H9 (cell line): Measurements from ENCODE around the gene SLC25A17. TPM values are rescaled to one million over a fixed set of nuclear protein-coding genes. Genes with fewer than 3 reads are reported as not detected.
A peak's percentile ranks its signal among the peaks of the same experiment; 100 is the strongest.

Source experiments
- DNase-seq: peaks from one replicate; pipeline ENCODE4 v3.0.0-alpha.2; 2017
- H2AFZ ChIP-seq: one replicate; pipeline ENCODE4 v1.6.1; 2013; ENCODE audit warnings: mild to moderate bottlenecking, low read length, control low read depth, moderate library complexity
- H2AK5ac ChIP-seq: 2 replicates; pipeline ENCODE4 v1.6.1; 2013; ENCODE audit warnings: low read length, control low read depth, mixed read lengths; ENCODE audit not compliant: insufficient read length
- H2BK120ac ChIP-seq: one replicate; pipeline ENCODE4 v1.6.1; 2013; ENCODE audit warnings: low read depth, mild to moderate bottlenecking, low read length, control low read depth, inconsistent platforms; ENCODE audit not compliant: poor library complexity, severe bottlenecking
- H2BK12ac ChIP-seq: 2 replicates; pipeline ENCODE4 v1.6.1; 2013; ENCODE audit warnings: low read length, control low read depth, mixed read lengths, low read depth; ENCODE audit not compliant: insufficient read length
- H2BK15ac ChIP-seq: 2 replicates; pipeline ENCODE4 v1.6.1; 2013; ENCODE audit warnings: low read depth, low read length, control low read depth
- H2BK20ac ChIP-seq: one replicate; pipeline ENCODE4 v1.6.1; 2013; ENCODE audit warnings: low read depth, mild to moderate bottlenecking, low read length, control low read depth, inconsistent platforms; ENCODE audit not compliant: poor library complexity, severe bottlenecking
- H2BK5ac ChIP-seq: 2 replicates; pipeline ENCODE4 v1.6.1; 2013; ENCODE audit warnings: low read length, control low read depth, mixed read lengths; ENCODE audit not compliant: insufficient read length
- H3K14ac ChIP-seq: 2 replicates; pipeline ENCODE4 v1.6.1; 2013; ENCODE audit warnings: low read length, control low read depth; ENCODE audit not compliant: insufficient read depth
- H3K18ac ChIP-seq: 2 replicates; pipeline ENCODE4 v1.6.1; 2013; ENCODE audit warnings: low read depth, mild to moderate bottlenecking, mixed read lengths, low read length, control low read depth; ENCODE audit not compliant: insufficient read length
- H3K23ac ChIP-seq: 2 replicates; pipeline ENCODE4 v1.6.1; 2013; ENCODE audit warnings: low read length, control low read depth, mixed read lengths, low read depth; ENCODE audit not compliant: insufficient read length
- H3K23me2 ChIP-seq: 2 replicates; pipeline ENCODE4 v1.6.1; 2013; ENCODE audit warnings: low read depth, mild to moderate bottlenecking, mixed read lengths, low read length, control low read depth; ENCODE audit not compliant: insufficient read length, poor library complexity, severe bottlenecking
- H3K27ac ChIP-seq: 2 replicates; pipeline ENCODE4 v1.5.1; 2013; ENCODE audit warnings: low read length, control low read depth, mixed read lengths, low read depth; ENCODE audit not compliant: insufficient read length
- H3K27me3 ChIP-seq: 2 replicates; pipeline ENCODE4 v1.6.1; 2013; ENCODE audit warnings: low read length, control low read depth, inconsistent platforms; ENCODE audit not compliant: insufficient read depth
- H3K4ac ChIP-seq: 2 replicates; pipeline ENCODE4 v1.6.1; 2013; ENCODE audit warnings: low read depth, mild to moderate bottlenecking, control low read depth, inconsistent platforms, low read length, moderate library complexity
- H3K4me1 ChIP-seq: 2 replicates; pipeline ENCODE4 v1.6.1; 2013; ENCODE audit warnings: low read length, control low read depth, inconsistent platforms; ENCODE audit not compliant: insufficient read depth
- H3K4me2 ChIP-seq: 2 replicates; pipeline ENCODE4 v1.6.1; 2013; ENCODE audit warnings: low read length, control low read depth, mixed read lengths; ENCODE audit not compliant: insufficient read length, insufficient read depth
- H3K56ac ChIP-seq: 2 replicates; pipeline ENCODE4 v1.6.1; 2013; ENCODE audit warnings: low read depth, mild to moderate bottlenecking, mixed read lengths, low read length, control low read depth; ENCODE audit not compliant: insufficient read length
- H3K79me1 ChIP-seq: 2 replicates; pipeline ENCODE4 v1.6.1; 2013; ENCODE audit warnings: low read depth, mild to moderate bottlenecking, moderate library complexity, low read length, control low read depth, inconsistent platforms; ENCODE audit not compliant: insufficient read depth, poor library complexity, severe bottlenecking
- H3K79me2 ChIP-seq: 2 replicates; pipeline ENCODE4 v1.6.1; 2013; ENCODE audit warnings: low read length, control low read depth, inconsistent platforms; ENCODE audit not compliant: insufficient read depth
- H3K9ac ChIP-seq: 2 replicates; pipeline ENCODE4 v1.6.1; 2013; ENCODE audit warnings: low read length, control low read depth, mixed read lengths; ENCODE audit not compliant: insufficient read length; ENCODE audit errors: extremely low read depth
- H3K9me3 ChIP-seq: one replicate; pipeline ENCODE4 v1.6.1; 2013; ENCODE audit warnings: low read depth, low read length, inconsistent platforms; ENCODE audit not compliant: control insufficient read depth
- H3T11ph ChIP-seq: one replicate; pipeline ENCODE4 v1.6.1; 2013; ENCODE audit warnings: mild to moderate bottlenecking, low read length, control low read depth, inconsistent platforms
- H4K20me1 ChIP-seq: one replicate; pipeline ENCODE4 v1.6.1; 2013; ENCODE audit not compliant: control insufficient read depth, insufficient read length, insufficient read depth
- H4K5ac ChIP-seq: 2 replicates; pipeline ENCODE4 v1.6.1; 2013; ENCODE audit warnings: low read depth, mild to moderate bottlenecking, mixed read lengths, low read length, control low read depth; ENCODE audit not compliant: insufficient read length
- H4K8ac ChIP-seq: replicated peaks from 2 replicates; pipeline ENCODE4 v1.6.1; 2013; ENCODE audit warnings: low read length, control low read depth, mixed read lengths, low read depth; ENCODE audit not compliant: insufficient read length
- H4K91ac ChIP-seq: 2 replicates; pipeline ENCODE4 v1.6.1; 2013; ENCODE audit warnings: low read depth, mild to moderate bottlenecking, moderate library complexity, mixed read lengths, low read length, control low read depth; ENCODE audit not compliant: insufficient read length
- H3K27ac Mint-ChIP-seq, 3 experiments: 2 replicates in 2 of 3; 3 replicates in 1 of 3; pipeline ENCODE4 v1.8.0; 2020 to 2021; ENCODE audit warnings: mixed read lengths in 3 of 3, mild to moderate bottlenecking in 1 of 3, moderate library complexity in 1 of 3
- H3K27me3 Mint-ChIP-seq: 2 replicates; pipeline ENCODE4 v1.8.0; 2021; ENCODE audit warnings: low read depth, mild to moderate bottlenecking, moderate library complexity, mixed read lengths
- H3K36me3 Mint-ChIP-seq, 3 experiments: 2 replicates in 2 of 3; 3 replicates in 1 of 3; pipeline ENCODE4 v1.8.0; 2020 to 2021; ENCODE audit warnings: low read depth in 3 of 3, mixed read lengths in 3 of 3; ENCODE audit not compliant: insufficient read depth in 1 of 3
- H3K4me1 Mint-ChIP-seq, 2 experiments: 2 replicates each; pipeline ENCODE4 v1.8.0; 2020; ENCODE audit warnings: mixed read lengths in 2 of 2
- H3K4me3 Mint-ChIP-seq, 2 experiments: 2 replicates in 1 of 2; 3 replicates in 1 of 2; pipeline ENCODE4 v1.8.0; 2020 to 2021; ENCODE audit warnings: mild to moderate bottlenecking in 2 of 2, mixed read lengths in 2 of 2, moderate library complexity in 1 of 2
- H3K9me3 Mint-ChIP-seq, 2 experiments: 2 replicates in 1 of 2; 3 replicates in 1 of 2; pipeline ENCODE4 v1.8.0; 2020; ENCODE audit warnings: mild to moderate bottlenecking in 2 of 2, mixed read lengths in 2 of 2, moderate library complexity in 1 of 2
- CTCF ChIP-seq: fragments of 200-600 bp; sonication (generic); conservative IDR thresholded peaks from 3 replicates; pipeline ENCODE4 v1.8.0; 2021; ENCODE audit warnings: antibody characterized with exemption, mild to moderate bottlenecking
- WGBS: extraction: QIAGEN DNeasy Blood & Tissue Kit; methylation state at CpG from one replicate; pipeline ENCODE4 v1.1.7; 2013; ENCODE audit warnings: missing lambda C conversion rate, low lambda C conversion rate, mixed read lengths; ENCODE audit not compliant: insufficient read length; ENCODE audit errors: extremely low coverage; 5-methylcytosine and 5-hydroxymethylcytosine counted together
- total RNA-seq: library from RNA; stranded (reverse); gene quantifications from 2 replicates; pipeline ENCODE4 v1.2.1, GENCODE V29; 2021

SLC25A17 gene
- total RNA-seq, 1 experiment from 2014 or later: 26.5 TPM

- Mint-ChIP-seq H3K9me3 (peaks cover 15 to 19% of the 10 kb centered on the region in 2 experiments), H3K27ac (peak overlapping the region in 1 of 3 experiments; percentile 32; a peak in 1 of 7 replicates), H3K4me1 (peaks cover 12 to 19% of the 10 kb centered on the region in 2 experiments), H3K4me3 (no peak overlapping the region), H3K36me3 (peaks cover 4 to 20% (median 16%) of the 10 kb centered on the region in 3 experiments), H3K27me3 (peaks cover 3% of the 10 kb centered on the region)
- Histone ChIP-seq H4K8ac (no peak overlapping the region), H3K18ac (no peak overlapping the region), H4K20me1 (no peaks in the 10 kb centered on the region), H3K27ac (no peak overlapping the region), H3K27me3 (no peaks in the 10 kb centered on the region), H3K23me2 (no peaks in the 10 kb centered on the region), H3K56ac (no peak overlapping the region), H4K91ac (no peak overlapping the region), H3K9me3 (peaks cover 8% of the 10 kb centered on the region), H3T11ph (no peak overlapping the region), H3K4me1 (no peaks in the 10 kb centered on the region), H2AFZ (no peak overlapping the region), H2BK15ac (no peak overlapping the region), H3K79me2 (no peaks in the 10 kb centered on the region), H2BK20ac (no peak overlapping the region), H3K9ac (no peak overlapping the region), H2BK12ac (no peak overlapping the region), H3K14ac (no peak overlapping the region), H2BK120ac (no peak overlapping the region), H3K4me2 (no peak overlapping the region), H3K23ac (no peak overlapping the region), H4K5ac (no peak overlapping the region), H2AK5ac (no peak overlapping the region), H2BK5ac (no peak overlapping the region), H3K4ac (no peak overlapping the region), H3K79me1 (no peaks in the 10 kb centered on the region)
- no peak for DNase-seq
- no CpG with 5 or more reads among the region's 12 CpGs for WGBS
- TF ChIP-seq CTCF: no peak
Observed at GRCh38 chr22:40746428-40747220, 72.5 kb downstream of the SLC25A17 start.
